Ovary (tissue), 9 donors: ENCODE measurements around the gene PPARD. TPM values are rescaled to one million over a fixed set of nuclear protein-coding genes. Genes with fewer than 3 reads are reported as not detected.

Experiments used
- DNase-seq, 5 donors: peaks; one replicate each; pipeline ENCODE4 v3.0.0-alpha.2; 2019 to 2020
- H3K27ac ChIP-seq, 2 donors: fragments of 200-600 bp; one replicate each; pipeline versions ENCODE4 v1.5.1 to v1.8.0; 2019 to 2022
- H3K27me3 ChIP-seq: fragments of 200-600 bp; one replicate; pipeline ENCODE4 v1.8.0; 2022
- H3K36me3 ChIP-seq: fragments of 200-600 bp; sonication (generic); one replicate; pipeline ENCODE4 v1.5.1; 2019
- H3K4me1 ChIP-seq: one replicate; pipeline ENCODE4 v1.8.1; 2013; ENCODE audit warnings: mild to moderate bottlenecking, moderate library complexity; ENCODE audit not compliant: insufficient read depth
- H3K4me3 ChIP-seq: fragments of 200-600 bp; sonication (generic); one replicate; pipeline ENCODE4 v1.5.1; 2017
- H3K9me3 ChIP-seq, 2 donors: fragments of 200-600 bp in 1 of 2; sonication (generic) in 1 of 2; one replicate each; pipeline versions ENCODE4 v1.5.1 to v1.8.1; 2013 to 2019; ENCODE audit warnings: mild to moderate bottlenecking in 1 of 2, moderate library complexity in 1 of 2
- EP300 ChIP-seq: sonication (generic); formaldehyde crosslinking; IDR thresholded peaks from one replicate; pipeline ENCODE4 v1.6.1; 2017; ENCODE audit warnings: antibody characterized with exemption
- POLR2A ChIP-seq: fragments of 450-650 bp; IDR thresholded peaks from one replicate; pipeline ENCODE4 v1.6.1; 2017; ENCODE audit warnings: antibody characterized with exemption, mild to moderate bottlenecking, moderate library complexity
- WGBS, 3 donors: extraction: QIAGEN DNeasy Blood & Tissue Kit in 1 of 3; methylation state at CpG; one replicate each; pipeline versions ENCODE4 v1.1.5 to v1.1.7; 2013 to 2017; 5-methylcytosine and 5-hydroxymethylcytosine counted together
- intact Hi-C, 4 donors: fragments of 100-400 bp; cut with DNase I; formaldehyde crosslinking; loops; one replicate each; pipeline versions ENCODE4 v1.11.0 to v1.15.1; 2022 to 2023
- polyA plus RNA-seq, 2 donors: library from polyadenylated mRNA; stranded (reverse); fragments of 200-250 nt in 1 of 2; fragments of 350-450 nt in 1 of 2; fragmentation: Illumina TruSeq in 1 of 2; extraction: RNeasy Lipid Tissue Mini Kit (QIAGEN cat#74804) in 1 of 2; gene quantifications; one replicate each; pipeline ENCODE4 v1.2.3, GENCODE V29; 2013 to 2014
- total RNA-seq, 7 donors: library from RNA; depleted of rRNA in 2 of 7; stranded (reverse); fragments of >200 nt in 2 of 7; fragmentation: NEBNext Ultra II Directional in 3 of 7; extraction: Animal tissue kit (Norgen Biotek cat#: 25700) in 3 of 7; gene quantifications; one replicate each; pipeline versions ENCODE4 v1.1.0 to v1.2.4, GENCODE V29; 2016 to 2023
- TF ChIP-seq, protein P1 (sequence below), 3 donors: fragments of 450-650 bp in 2 of 3; fragments of 200-600 bp in 1 of 3; IDR thresholded peaks; one replicate each; pipeline versions ENCODE4 v1.5.1 to v1.8.0; 2016 to 2022; ENCODE audit warnings: antibody characterized with exemption in 3 of 3, mild to moderate bottlenecking in 1 of 3
- donor health status: DM: no; HTN: no; CAD: no; lungs with moderate emphysema.
- donor health status: DM: no; HTN: no; CAD: no.
- donor health status: Bipolar disorder and iron deficiency.
- donor health status: DM: yes; HTN: yes; CAD: no.
- donor health status: DM: no; HTN: no; CAD: no.
- donor health status: DM: yes; HTN: yes; CAD: no.

PPARD gene
- total and polyA plus RNA-seq, 9 donors = 7.9 to 55.9 (median 25.0) TPM

DNA sequence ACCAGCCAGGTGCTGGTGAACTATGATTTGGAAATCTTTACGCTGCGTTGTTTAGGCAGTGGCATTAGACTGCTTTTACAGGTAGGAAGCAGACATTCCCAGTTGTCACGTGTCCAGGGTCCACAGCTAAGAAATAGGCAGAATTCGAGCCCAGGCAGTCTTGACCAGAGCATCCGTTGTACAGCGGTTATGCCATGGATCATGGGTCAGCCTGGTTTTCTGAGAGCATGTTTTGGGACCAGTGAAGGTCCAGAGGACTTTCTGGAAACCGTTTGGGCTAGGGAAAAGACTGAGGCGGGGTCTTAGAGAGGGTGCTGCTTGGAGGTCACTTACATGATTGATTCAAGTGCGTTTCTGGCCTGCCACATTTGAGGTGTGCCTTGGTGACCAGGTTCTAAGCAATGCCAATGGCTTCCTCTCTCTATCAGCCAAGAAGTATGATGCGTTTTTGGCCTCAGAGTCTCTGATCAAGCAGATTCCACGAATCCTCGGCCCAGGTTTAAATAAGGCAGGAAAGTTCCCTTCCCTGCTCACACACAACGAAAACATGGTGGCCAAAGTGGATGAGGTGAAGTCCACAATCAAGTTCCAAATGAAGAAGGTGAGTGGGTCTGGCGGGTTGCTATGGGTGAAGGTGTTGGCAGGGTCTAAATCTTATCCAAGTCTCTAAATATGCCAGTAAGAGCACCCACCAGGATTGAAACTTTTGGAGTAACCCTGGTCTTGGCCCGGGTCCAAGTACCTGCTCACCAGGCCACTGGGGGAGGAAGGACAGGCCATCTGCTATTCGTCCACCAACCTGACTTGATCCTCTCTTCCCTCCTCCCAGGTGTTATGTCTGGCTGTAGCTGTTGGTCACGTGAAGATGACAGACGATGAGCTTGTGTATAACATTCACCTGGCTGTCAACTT, 127.6 kb downstream of the PPARD start:
- WGBS, 3 donors = 18 to 38% (median 25%) methylated on average over 18 of the region's 18 CpGs
- Histone ChIP-seq H3K4me1 (peaks cover 8% of the 10 kb centered on the region), H3K36me3 (no peaks in the 10 kb centered on the region), H3K9me3 (no peaks in the 10 kb centered on the region), H3K27me3 (no peaks in the 10 kb centered on the region), H3K27ac (peak overlapping the region; percentile 78 to 81), H3K4me3 (peak overlapping the region; percentile 65)
- no peak for TF ChIP-seq POLR2A
- intact Hi-C loops = loop anchor here in 1 of 4 donors (2.0 to 5.0 kb wide), 2 partner anchors 27 to 128 kb away; partner anchors contain the start of genes PPARD and TEAD3
- DNase-seq = peak in 3 of 5 donors; percentile 58 to 69 (median 62)

DNA sequence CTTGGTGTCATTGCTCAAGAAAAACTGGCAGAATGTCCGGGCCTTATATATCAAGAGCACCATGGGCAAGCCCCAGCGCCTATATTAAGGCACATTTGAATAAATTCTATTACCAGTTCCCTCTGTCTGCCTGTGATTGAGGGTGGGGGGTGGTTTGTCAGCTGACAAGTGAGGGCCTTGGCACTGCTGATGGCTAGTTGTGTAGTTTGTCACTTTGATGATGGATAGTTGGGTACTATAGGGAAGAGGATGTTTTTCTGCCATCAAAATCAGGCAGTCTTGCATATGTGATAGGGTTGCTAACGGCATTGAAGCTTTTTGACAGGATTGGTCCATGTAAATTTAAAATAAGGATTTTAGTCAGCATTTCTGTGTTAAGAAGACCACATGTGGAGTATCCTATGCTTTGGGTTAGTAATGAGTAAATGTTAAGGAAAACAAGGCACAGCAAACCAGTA, 128.3 kb downstream of the PPARD start:
- Histone ChIP-seq H3K9me3 (no peaks in the 10 kb centered on the region), H3K27ac (no peak overlapping the region), H3K4me1 (peaks cover 8% of the 10 kb centered on the region), H3K36me3 (no peaks in the 10 kb centered on the region), H3K4me3 (no peak overlapping the region), H3K27me3 (no peaks in the 10 kb centered on the region)
- intact Hi-C loops = no loop called here
- no peak for TF ChIP-seq POLR2A
- no peak for TF ChIP-seq EP300
- TF ChIP-seq, protein P1, sequence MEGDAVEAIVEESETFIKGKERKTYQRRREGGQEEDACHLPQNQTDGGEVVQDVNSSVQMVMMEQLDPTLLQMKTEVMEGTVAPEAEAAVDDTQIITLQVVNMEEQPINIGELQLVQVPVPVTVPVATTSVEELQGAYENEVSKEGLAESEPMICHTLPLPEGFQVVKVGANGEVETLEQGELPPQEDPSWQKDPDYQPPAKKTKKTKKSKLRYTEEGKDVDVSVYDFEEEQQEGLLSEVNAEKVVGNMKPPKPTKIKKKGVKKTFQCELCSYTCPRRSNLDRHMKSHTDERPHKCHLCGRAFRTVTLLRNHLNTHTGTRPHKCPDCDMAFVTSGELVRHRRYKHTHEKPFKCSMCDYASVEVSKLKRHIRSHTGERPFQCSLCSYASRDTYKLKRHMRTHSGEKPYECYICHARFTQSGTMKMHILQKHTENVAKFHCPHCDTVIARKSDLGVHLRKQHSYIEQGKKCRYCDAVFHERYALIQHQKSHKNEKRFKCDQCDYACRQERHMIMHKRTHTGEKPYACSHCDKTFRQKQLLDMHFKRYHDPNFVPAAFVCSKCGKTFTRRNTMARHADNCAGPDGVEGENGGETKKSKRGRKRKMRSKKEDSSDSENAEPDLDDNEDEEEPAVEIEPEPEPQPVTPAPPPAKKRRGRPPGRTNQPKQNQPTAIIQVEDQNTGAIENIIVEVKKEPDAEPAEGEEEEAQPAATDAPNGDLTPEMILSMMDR (IDR thresholded peaks at IDR 0.05) = no peak
- 40 to 48% (median 46%) methylated on average over 3 of the region's 3 CpGs for WGBS, 3 donors
- DNase-seq = no peak

DNA sequence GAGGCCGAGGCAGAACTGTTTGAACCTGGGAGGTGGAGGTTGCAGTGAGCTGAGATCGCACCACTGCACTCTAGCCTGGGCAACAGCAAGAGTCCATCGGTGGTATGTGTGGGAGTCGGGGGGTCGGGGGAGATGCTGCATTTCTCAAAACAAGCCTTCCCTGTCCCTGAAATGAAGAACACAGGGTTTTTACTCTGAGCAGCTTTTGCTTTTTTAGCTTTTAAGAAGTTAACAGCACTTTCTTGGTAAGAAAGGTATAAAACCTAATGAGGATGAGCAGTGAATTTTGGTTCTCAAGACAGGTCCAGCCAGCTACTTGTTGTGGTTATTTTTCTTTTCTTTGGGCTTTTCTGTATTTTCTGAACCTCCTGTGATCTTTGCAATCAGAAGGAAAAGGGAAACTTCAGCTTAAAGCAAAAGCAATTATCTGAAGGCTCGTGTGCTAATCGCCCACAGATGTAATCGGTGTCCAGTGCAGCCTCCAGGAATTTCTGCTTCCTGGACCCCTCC, 129.5 kb downstream of the PPARD start:
- Histone ChIP-seq H3K9me3 (no peaks in the 10 kb centered on the region), H3K36me3 (no peaks in the 10 kb centered on the region), H3K27me3 (no peaks in the 10 kb centered on the region), H3K4me1 (peaks cover 8% of the 10 kb centered on the region), H3K4me3 (no peak overlapping the region), H3K27ac (no peak overlapping the region)
- no peak for TF ChIP-seq EP300
- WGBS, 3 donors = 9 to 20% (median 11%) methylated on average over 8 of the region's 8 CpGs
- intact Hi-C loops = no loop called here
- DNase-seq = no peak

DNA sequence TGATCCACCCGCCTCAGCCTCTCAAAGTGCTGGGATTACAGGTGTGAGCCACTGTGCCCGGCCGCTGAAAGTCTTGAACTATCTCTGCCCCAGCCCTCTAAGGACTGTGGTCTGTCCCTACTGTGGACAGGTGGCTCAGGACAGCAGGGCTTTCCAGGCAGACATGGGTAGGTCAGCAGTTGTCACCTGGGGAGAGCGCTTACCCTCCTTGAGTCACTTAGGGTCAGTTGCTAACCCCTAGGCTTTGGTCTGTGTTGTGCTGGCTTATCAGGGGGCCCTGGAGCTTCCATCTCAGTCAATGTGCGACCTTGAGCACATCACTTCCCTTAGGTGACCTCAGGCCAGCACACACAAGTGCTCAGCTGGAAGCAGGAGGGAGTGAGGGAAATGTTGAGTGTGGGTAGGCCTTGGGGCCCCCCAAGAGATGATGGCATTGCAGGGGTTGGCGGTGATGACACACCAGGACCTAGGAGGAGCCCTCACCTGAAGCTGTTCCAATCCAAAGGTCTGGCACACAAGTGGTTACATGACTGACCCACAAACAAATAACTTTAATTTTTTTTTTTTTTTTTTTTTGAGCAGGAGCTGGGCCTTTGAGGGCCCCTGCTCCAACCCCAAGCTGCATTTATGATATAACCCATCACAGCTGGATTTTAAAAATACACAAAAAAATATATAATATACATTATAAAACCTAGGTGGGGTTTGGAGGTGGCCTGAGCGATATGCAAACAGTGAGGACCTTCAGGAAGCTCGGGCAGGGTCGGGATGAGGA, 130.9 kb downstream of the PPARD start:
- H3K4me3 ChIP-seq = no peak overlapping the region
- H3K9me3 ChIP-seq = no peaks in the 10 kb centered on the region
- no peak overlapping the region for H3K27ac ChIP-seq
- no peaks in the 10 kb centered on the region for H3K27me3 ChIP-seq
- peaks cover 8% of the 10 kb centered on the region for H3K4me1 ChIP-seq
- WGBS, 3 donors = 75 to 84% (median 77%) methylated on average over 9 of the region's 9 CpGs
- intact Hi-C loops = no loop called here
- no peaks in the 10 kb centered on the region for H3K36me3 ChIP-seq
- no peak for DNase-seq
- TF ChIP-seq POLR2A (no peak), EP300 (no peak)
- TF ChIP-seq, protein P1 (IDR thresholded peaks at IDR 0.05) = no peak

DNA sequence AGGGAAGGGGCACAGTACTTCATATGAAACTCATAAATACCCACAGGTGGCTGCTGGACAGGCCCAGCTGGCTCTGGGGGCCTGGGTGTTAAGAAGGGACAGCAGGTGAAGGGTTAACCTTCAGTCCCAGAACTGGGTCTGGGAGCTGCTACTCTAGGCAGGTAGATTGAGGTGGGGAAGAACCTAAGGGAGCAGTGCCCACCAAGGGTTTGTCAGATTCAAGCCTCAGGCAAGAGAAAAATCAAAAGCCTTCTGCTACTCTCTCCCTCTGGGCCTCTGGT, 131.4 kb downstream of the PPARD start:
- Histone ChIP-seq H3K4me3 (no peak overlapping the region), H3K4me1 (peaks cover 8% of the 10 kb centered on the region), H3K27me3 (no peaks in the 10 kb centered on the region), H3K9me3 (no peaks in the 10 kb centered on the region), H3K27ac (no peak overlapping the region), H3K36me3 (no peaks in the 10 kb centered on the region)
- TF ChIP-seq POLR2A = no peak
- DNase-seq = no peak
- intact Hi-C loops = no loop called here
